K562 (cell line): ENCODE results near the gene GABRR2. TPM values are rescaled to one million over a fixed set of nuclear protein-coding genes. Genes with fewer than 3 reads are reported as not detected.

Experiments
- ATAC-seq: fragments of 200-7000 bp; cut with Tn5 transposase; 3 replicates; pipeline ENCODE4 v1.9.1; 2020; ENCODE audit warnings: moderate library complexity
- BruUV-seq: library from RNA; stranded (reverse); fragments of 400-500 nt; replicated peaks from 2 replicates; lab custom pipeline; 2021; lab: Mats Ljungman, UMichigan
- CTCF ChIA-PET: fragments of 300-600 bp; formaldehyde crosslinking; extraction: SDS; loops from one replicate; lab custom pipeline; 2021; ENCODE audit warnings: low intra/inter-chr PET ratio; lab: Yijun Ruan, JAX
- POLR2A ChIA-PET: fragments of 300-600, 350-650 bp; sonication (Branson Sonifier 250); formaldehyde crosslinking; extraction: SDS; loops from one replicate; lab custom pipeline; 2021; ENCODE audit warnings: antibody characterized with exemption, inconsistent platforms; lab: Yijun Ruan, JAX
- DNase-seq, 4 experiments: peaks; one replicate each; pipeline versions ENCODE4 v3.0.0 to v3.0.0-alpha.2; 2011 to 2018; ENCODE audit warnings: low spot score in 3 of 4, mixed read lengths in 3 of 4; ENCODE audit errors: extremely low read depth in 1 of 4
- FAIRE-seq: peaks from 2 replicates; lab custom pipeline; 2011; peaks lifted over from hg19 to GRCh38; lab: Jason Lieb, UNC
- H2AFZ ChIP-seq: 2 replicates; pipeline ENCODE4 v1.6.0; 2011; ENCODE audit warnings: low read depth, low read length, control low read depth, inconsistent platforms
- H3K27ac ChIP-seq: fragments of 200-600 bp; 3 replicates; pipeline ENCODE4 v1.8.0; 2011; ENCODE audit warnings: low read depth, mild to moderate bottlenecking, control low read depth, inconsistent platforms, low read length, moderate library complexity, mixed read lengths; ENCODE audit errors: extremely low read depth
- H3K27me3 ChIP-seq, 2 experiments: fragments of 300-600 bp in 1 of 2; 2 replicates in 1 of 2; 3 replicates in 1 of 2; pipeline versions ENCODE4 v1.6.0 to v1.8.0; 2011; ENCODE audit warnings: inconsistent platforms in 2 of 2, low read length in 2 of 2, mild to moderate bottlenecking in 1 of 2, mixed read lengths in 1 of 2, moderate library complexity in 1 of 2; ENCODE audit not compliant: control insufficient read depth in 2 of 2, insufficient read depth in 2 of 2
- H3K36me3 ChIP-seq: fragments of 300-600 bp; 3 replicates; pipeline ENCODE4 v1.8.0; 2011; ENCODE audit warnings: mild to moderate bottlenecking, low read length, inconsistent platforms; ENCODE audit not compliant: control insufficient read depth, insufficient read depth
- H3K4me1 ChIP-seq, 2 experiments: fragments of 200-600 bp in 1 of 2; replicated peaks in 1 of 2; 2 replicates in 1 of 2; 3 replicates in 1 of 2; pipeline versions ENCODE4 v1.5.1 to v1.8.0; 2011; ENCODE audit warnings: inconsistent platforms in 2 of 2, low read length in 2 of 2, mild to moderate bottlenecking in 1 of 2, mixed read lengths in 1 of 2, moderate library complexity in 1 of 2; ENCODE audit not compliant: control insufficient read depth in 2 of 2, insufficient read depth in 2 of 2
- H3K4me2 ChIP-seq: 2 replicates; pipeline ENCODE4 v1.6.1; 2011; ENCODE audit warnings: low read length, control low read depth, inconsistent platforms, mixed read lengths; ENCODE audit not compliant: insufficient read depth
- H3K4me3 ChIP-seq: fragments of 200-600 bp; sonication (generic), shearing (Covaris generic); 2 replicates; pipeline ENCODE4 v1.5.1; 2016; ENCODE audit warnings: control low read depth, inconsistent platforms
- H3K79me2 ChIP-seq: fragments of 200-600 bp; 3 replicates; pipeline ENCODE4 v1.8.0; 2011; ENCODE audit warnings: low read length, inconsistent platforms; ENCODE audit not compliant: control insufficient read depth, insufficient read depth
- H3K9ac ChIP-seq, 2 experiments: 2 replicates each; pipeline versions ENCODE4 v1.6.0 to v1.6.1; 2011; ENCODE audit warnings: low read depth in 2 of 2, low read length in 2 of 2, control low read depth in 1 of 2, inconsistent platforms in 1 of 2, mild to moderate bottlenecking in 1 of 2, mixed read lengths in 1 of 2; ENCODE audit not compliant: insufficient read depth in 1 of 2
- H3K9me1 ChIP-seq: one replicate; pipeline ENCODE4 v1.6.0; 2011; ENCODE audit warnings: inconsistent platforms, mild to moderate bottlenecking, low read length, moderate library complexity; ENCODE audit not compliant: control insufficient read depth, insufficient read depth
- H3K9me3 ChIP-seq: replicated peaks from 2 replicates; pipeline ENCODE4 v1.5.1; 2011; ENCODE audit warnings: low read depth, low read length, inconsistent platforms; ENCODE audit not compliant: control insufficient read depth, insufficient read depth
- H4K20me1 ChIP-seq: replicated peaks from 2 replicates; pipeline ENCODE4 v1.6.1; 2011; ENCODE audit warnings: low read length, inconsistent platforms, mixed read lengths; ENCODE audit not compliant: control insufficient read depth, insufficient read depth
- CREB3L1 ChIP-seq: fragments of 450-650 bp; IDR thresholded peaks from 2 replicates; pipeline ENCODE4 v1.6.1; 2014; ENCODE audit warnings: low read depth, mild to moderate bottlenecking, moderate library complexity, borderline replicate concordance
- FOXP4 ChIP-seq: sonication (generic); formaldehyde crosslinking; IDR thresholded peaks from 2 replicates; pipeline ENCODE4 v1.8.0; 2022; ENCODE audit warnings: mild to moderate bottlenecking, missing genetic modification reagents, borderline replicate concordance
- HLTF ChIP-seq: fragments of 450-650 bp; IDR thresholded peaks from 2 replicates; pipeline ENCODE4 v1.6.1; 2016
- MED1 ChIP-seq: sonication (generic); formaldehyde crosslinking; IDR thresholded peaks from 2 replicates; pipeline ENCODE4 v1.8.1; 2023; ENCODE audit warnings: missing genetic modification reagents, borderline replicate concordance
- RBM17 ChIP-seq: fragments of 200-400 bp; formaldehyde crosslinking; IDR thresholded peaks from 2 replicates; pipeline ENCODE4 v1.6.1; 2017; ENCODE audit warnings: low read depth, mild to moderate bottlenecking, low read length, borderline replicate concordance
- SMAD4 ChIP-seq: fragments of 250-450 bp; sonication (Bioruptor Pico); conservative IDR thresholded peaks from 2 replicates; pipeline ENCODE4 v1.8.0; 2021; ENCODE audit warnings: inconsistent platforms, mild to moderate bottlenecking, moderate library complexity
- VEZF1 ChIP-seq: fragments of 200-800 bp; sonication (Bioruptor generic); IDR thresholded peaks from 2 replicates; pipeline ENCODE4 v1.6.1; 2017; ENCODE audit warnings: missing genetic modification characterization, missing compliant biosample characterization
- ZNF609 ChIP-seq: sonication (generic); formaldehyde crosslinking; IDR thresholded peaks from 2 replicates; pipeline ENCODE4 v1.8.1; 2023; ENCODE audit warnings: missing genetic modification reagents, mild to moderate bottlenecking, borderline replicate concordance
- in situ Hi-C: fragments of 300-500 bp; cut with MboI; formaldehyde crosslinking; loops from 4 replicates; pipeline ENCODE4 v1.15.0; 2018; ENCODE audit warnings: inconsistent platforms, mixed read lengths
- intact Hi-C: fragments of 100-400 bp; cut with micrococcal nuclease; formaldehyde crosslinking; loops from 2 replicates; pipeline ENCODE4 v1.14.2; 2022
- polyA plus RNA-seq, 8 experiments: library from polyadenylated mRNA; depleted of rRNA in 4 of 8; stranded (reverse) in 5 of 8; unstranded in 3 of 8; fragments of >200 nt; fragmentation: Nextera tagmentation in 2 of 8; fragmentation: Illumina TruSeq in 1 of 8; extraction: Ambion mirVana in 2 of 8; extraction: Trizol in 1 of 8; gene quantifications; 2 replicates each; pipeline versions ENCODE4 v1.2.1 to v1.2.3, GENCODE V29; 2011 to 2014; ENCODE audit warnings: inconsistent platforms in 1 of 8, missing spikeins in 1 of 8
- total RNA-seq, 7 experiments: library from RNA; depleted of rRNA in 6 of 7; stranded (reverse); fragments of >200 nt in 6 of 7; fragmentation: Illumina TruSeq in 2 of 7; extraction: Trizol in 2 of 7; gene quantifications; 2 replicates each; pipeline versions ENCODE4 v1.2.1 to v1.2.3, GENCODE V29; 2011 to 2021; ENCODE audit warnings: low replicate concordance in 1 of 7

GABRR2 gene
- total and polyA plus RNA-seq, 9 of the 15 experiments (the other 6 are each of a cell fraction or from before 2014, with no cell fraction given): 0.09 to 0.13 (median 0.10) TPM; not detected in 6

GRCh38 chr6:89364586-89364985 is 49.5 kb upstream of the GABRR2 start:
- in situ Hi-C loops: no loop called here
- no peaks in the 10 kb centered on the region for H3K4me1 ChIP-seq
- POLR2A ChIA-PET: interaction anchor here (1.2 kb wide), 1 partner anchor 10 kb away, joined by 4 read pairs; no protein-coding TSS in a partner anchor

More at GRCh38 chr6:89364586-89364985, 49.5 kb upstream of the GABRR2 start:
- no peak for ATAC-seq
- H3K9me1 ChIP-seq: no peaks in the 10 kb centered on the region
- H3K36me3 ChIP-seq: no peaks in the 10 kb centered on the region
- TF ChIP-seq CREB3L1 (no peak), HLTF (no peak), MED1 (CRISPR knock-in tag) (no peak), RBM17 (no peak), SMAD4 (no peak), FOXP4 (CRISPR knock-in tag) (no peak), VEZF1 (CRISPR knock-in tag) (no peak), ZNF609 (CRISPR knock-in tag) (no peak)
- TF ChIP-seq, all 486 proteins: peak for 0
- H3K79me2 ChIP-seq: no peaks in the 10 kb centered on the region
- no peak overlapping the region for H3K4me2 ChIP-seq
- no TSS peak for BruUV-seq
- H2AFZ ChIP-seq: no peak overlapping the region
- H4K20me1 ChIP-seq: no peaks in the 10 kb centered on the region
- CTCF ChIA-PET: no interaction called here
- intact Hi-C loops: no loop called here
- H3K4me3 ChIP-seq: no peak overlapping the region
- peaks cover 0 to 5% of the 10 kb centered on the region in 2 experiments; a peak in 1 of 5 replicates for H3K27me3 ChIP-seq
- FAIRE-seq: no peak
- H3K9ac ChIP-seq: no peak overlapping the region
- H3K27ac ChIP-seq: no peak overlapping the region
- no peaks in the 10 kb centered on the region for H3K9me3 ChIP-seq
- DNase-seq: no peak
